GM12878 (cell line): ENCODE results near the gene RASA1. TPM values are rescaled to one million over a fixed set of nuclear protein-coding genes. Genes with fewer than 3 reads are reported as not detected.

Experiments
- ASH2L ChIP-seq: fragments of 300-600, 200-600 bp; sonication (generic); IDR thresholded peaks from 2 replicates; pipeline ENCODE4 v1.6.1; 2017; ENCODE audit warnings: low read depth, mild to moderate bottlenecking, borderline replicate concordance
- HDAC2 ChIP-seq: fragments of 200-600 bp; sonication (generic); IDR thresholded peaks from 2 replicates; pipeline ENCODE4 v1.6.1; 2017
- MLLT1 ChIP-seq: fragments of 450-650 bp; IDR thresholded peaks from 2 replicates; pipeline ENCODE4 v1.6.1; 2016; ENCODE audit warnings: mild to moderate bottlenecking
- MTA2 ChIP-seq: fragments of 450-650 bp; IDR thresholded peaks from 2 replicates; pipeline ENCODE4 v1.6.1; 2016; ENCODE audit warnings: low read depth, mild to moderate bottlenecking, moderate library complexity
- PML ChIP-seq: IDR thresholded peaks from 2 replicates; pipeline ENCODE4 v1.6.1; 2012; ENCODE audit warnings: low read length, inconsistent platforms
- RELB ChIP-seq: fragments of 450-650 bp; IDR thresholded peaks from 2 replicates; pipeline ENCODE4 v1.6.1; 2017; ENCODE audit warnings: low read depth, mild to moderate bottlenecking, moderate library complexity
- SIX5 ChIP-seq: IDR thresholded peaks from 2 replicates; pipeline ENCODE4 v1.6.1; 2011; ENCODE audit warnings: mild to moderate bottlenecking, low read depth, low read length, moderate library complexity; ENCODE audit not compliant: severe bottlenecking
- SP1 ChIP-seq: IDR thresholded peaks from one replicate; pipeline ENCODE4 v1.6.1; 2011; ENCODE audit warnings: low read depth, low read length
- SREBF2 ChIP-seq: IDR thresholded peaks from 2 replicates; pipeline ENCODE4 v1.6.1; 2012; ENCODE audit warnings: mild to moderate bottlenecking, low read length
- TARDBP ChIP-seq: IDR thresholded peaks from 2 replicates; pipeline ENCODE4 v1.6.1; 2016; ENCODE audit warnings: borderline replicate concordance
- ZBTB4 ChIP-seq: fragments of 450-650 bp; formaldehyde crosslinking; IDR thresholded peaks from 2 replicates; pipeline ENCODE4 v1.4.0; 2022; ENCODE audit warnings: mild to moderate bottlenecking, moderate library complexity
- ZNF217 ChIP-seq: fragments of 450-650 bp; IDR thresholded peaks from 2 replicates; pipeline ENCODE4 v1.6.1; 2017; ENCODE audit warnings: antibody characterized with exemption, mild to moderate bottlenecking
- polyA plus RNA-seq, 11 experiments: library from polyadenylated mRNA; depleted of rRNA in 4 of 11; unstranded in 6 of 11; stranded (reverse) in 5 of 11; fragments of >200 nt; fragmentation: Nextera tagmentation in 4 of 11; fragmentation: Illumina TruSeq in 1 of 11; extraction: Ambion mirVana in 4 of 11; extraction: Trizol in 1 of 11; gene quantifications; 1 replicate in 1 of 11; 2 replicates in 10 of 11; pipeline versions ENCODE4 v1.2.1 to v1.2.3, GENCODE V29; 2011 to 2016; ENCODE audit warnings: inconsistent platforms in 2 of 11, missing spikeins in 2 of 11, low read depth in 1 of 11
- total RNA-seq, 4 experiments: library from RNA; depleted of rRNA in 3 of 4; stranded (reverse); fragments of >200 nt in 3 of 4; fragmentation: Illumina TruSeq in 1 of 4; extraction: Trizol in 1 of 4; gene quantifications; 2 replicates each; pipeline versions ENCODE4 v1.2.1 to v1.2.3, GENCODE V29; 2013 to 2021

RASA1 gene
- total and polyA plus RNA-seq, 10 of the 15 experiments (the other 5 are each of a cell fraction or from before 2014, with no cell fraction given): 7.8 to 72.3 (median 21.8) TPM

- TF ChIP-seq ZBTB4 (no peak), SREBF2 (no peak), ASH2L (no peak), PML (no peak), TARDBP (no peak), SIX5 (no peak), RELB (no peak), HDAC2 (no peak), MTA2 (0 out of 2 replicates have a peak, but pooled peaks have one; percentile 35), SP1 (no peak), ZNF217 (peak; percentile 44; the same call in 1 of the 2 replicates), MLLT1 (no peak)
Measured at GRCh38 chr5:87354496-87354895, 86.8 kb downstream of the RASA1 start (continued).
